Neural progenitor cell (in vitro differentiated cells): ENCODE measurements around the gene TRIM7. TPM values are rescaled to one million over a fixed set of nuclear protein-coding genes. Genes with fewer than 3 reads are reported as not detected.
A peak's percentile ranks its signal among the peaks of the same experiment; 100 is the strongest.

ENCODE experiments used
- DNase-seq: peaks from one replicate; pipeline ENCODE4 v3.0.0-alpha.2; 2016; ENCODE audit warnings: low spot score
- H2AFZ ChIP-seq: fragments of 200-600 bp; sonication (generic); replicated peaks from 2 replicates; pipeline ENCODE4 v1.6.1; 2016; ENCODE audit warnings: antibody characterized with exemption
- H3F3A ChIP-seq: fragments of 200-600 bp; sonication (generic); 2 replicates; pipeline ENCODE4 v1.6.1; 2016; ENCODE audit warnings: antibody characterized with exemption, low read depth
- H3K27ac ChIP-seq: fragments of 200-600 bp; sonication (generic); 2 replicates; pipeline ENCODE4 v1.5.1; 2016; ENCODE audit warnings: mild to moderate bottlenecking
- H3K27me3 ChIP-seq: fragments of 200-600 bp; sonication (generic); 2 replicates; pipeline ENCODE4 v1.6.1; 2016; ENCODE audit warnings: mild to moderate bottlenecking, moderate library complexity
- H3K36me3 ChIP-seq: fragments of 200-600 bp; sonication (generic); 2 replicates; pipeline ENCODE4 v1.5.1; 2016
- H3K4me1 ChIP-seq: fragments of 200-600 bp; sonication (generic); 2 replicates; pipeline ENCODE4 v1.6.1; 2016; ENCODE audit warnings: mixed run types
- H3K4me2 ChIP-seq: fragments of 200-600 bp; sonication (generic); 2 replicates; pipeline ENCODE4 v1.6.1; 2016
- H3K4me3 ChIP-seq: fragments of 200-600 bp; sonication (generic); 2 replicates; pipeline ENCODE4 v1.5.1; 2016
- H3K79me2 ChIP-seq: fragments of 200-600 bp; sonication (generic); 2 replicates; pipeline ENCODE4 v1.6.1; 2016; ENCODE audit warnings: low read depth
- H3K9ac ChIP-seq: fragments of 200-600 bp; sonication (generic); 2 replicates; pipeline ENCODE4 v1.6.1; 2016
- H3K9me3 ChIP-seq: fragments of 200-600 bp; sonication (generic); 2 replicates; pipeline ENCODE4 v1.5.1; 2016; ENCODE audit warnings: low read depth
- H4K20me1 ChIP-seq: fragments of 200-600 bp; sonication (generic); 2 replicates; pipeline ENCODE4 v1.6.1; 2016; ENCODE audit warnings: low read depth
- H3K27ac Mint-ChIP-seq: 3 replicates; pipeline ENCODE4 v1.8.0; 2021; ENCODE audit warnings: mixed read lengths
- H3K27me3 Mint-ChIP-seq: 2 replicates; pipeline ENCODE4 v1.8.0; 2022; ENCODE audit warnings: low read depth, mild to moderate bottlenecking, inconsistent platforms, moderate library complexity, mixed read lengths; ENCODE audit not compliant: insufficient read depth
- H3K36me3 Mint-ChIP-seq: 3 replicates; pipeline ENCODE4 v1.8.0; 2021; ENCODE audit warnings: mixed read lengths
- H3K4me1 Mint-ChIP-seq: 3 replicates; pipeline ENCODE4 v1.8.0; 2021; ENCODE audit warnings: mixed read lengths
- H3K4me3 Mint-ChIP-seq: 3 replicates; pipeline ENCODE4 v1.8.0; 2021; ENCODE audit warnings: mild to moderate bottlenecking, moderate library complexity, mixed read lengths
- H3K9me3 Mint-ChIP-seq: 3 replicates; pipeline ENCODE4 v1.8.0; 2020; ENCODE audit warnings: mixed read lengths
- EZH2 ChIP-seq: fragments of 200-600 bp; sonication (generic); IDR thresholded peaks from 2 replicates; pipeline ENCODE4 v1.6.1; 2017; ENCODE audit warnings: antibody characterized with exemption, mild to moderate bottlenecking, moderate library complexity
- EZH2phosphoT487 ChIP-seq: fragments of 200-600 bp; sonication (generic); IDR thresholded peaks from 2 replicates; pipeline ENCODE4 v1.6.1; 2017; ENCODE audit warnings: antibody characterized with exemption
- total RNA-seq: library from RNA; depleted of rRNA; stranded (reverse); fragments of >200 nt; gene quantifications from 2 replicates; pipeline ENCODE4 v1.2.3, GENCODE V29; 2015; ENCODE audit warnings: low replicate concordance
- TF ChIP-seq, protein P1 (sequence below): fragments of 200-600 bp; sonication (generic); IDR thresholded peaks from 2 replicates; pipeline ENCODE4 v1.5.1; 2017; ENCODE audit warnings: antibody characterized with exemption, mild to moderate bottlenecking

Gene TRIM7
- total RNA-seq, 1 donor from 2014 or later, result not detected

DNA sequence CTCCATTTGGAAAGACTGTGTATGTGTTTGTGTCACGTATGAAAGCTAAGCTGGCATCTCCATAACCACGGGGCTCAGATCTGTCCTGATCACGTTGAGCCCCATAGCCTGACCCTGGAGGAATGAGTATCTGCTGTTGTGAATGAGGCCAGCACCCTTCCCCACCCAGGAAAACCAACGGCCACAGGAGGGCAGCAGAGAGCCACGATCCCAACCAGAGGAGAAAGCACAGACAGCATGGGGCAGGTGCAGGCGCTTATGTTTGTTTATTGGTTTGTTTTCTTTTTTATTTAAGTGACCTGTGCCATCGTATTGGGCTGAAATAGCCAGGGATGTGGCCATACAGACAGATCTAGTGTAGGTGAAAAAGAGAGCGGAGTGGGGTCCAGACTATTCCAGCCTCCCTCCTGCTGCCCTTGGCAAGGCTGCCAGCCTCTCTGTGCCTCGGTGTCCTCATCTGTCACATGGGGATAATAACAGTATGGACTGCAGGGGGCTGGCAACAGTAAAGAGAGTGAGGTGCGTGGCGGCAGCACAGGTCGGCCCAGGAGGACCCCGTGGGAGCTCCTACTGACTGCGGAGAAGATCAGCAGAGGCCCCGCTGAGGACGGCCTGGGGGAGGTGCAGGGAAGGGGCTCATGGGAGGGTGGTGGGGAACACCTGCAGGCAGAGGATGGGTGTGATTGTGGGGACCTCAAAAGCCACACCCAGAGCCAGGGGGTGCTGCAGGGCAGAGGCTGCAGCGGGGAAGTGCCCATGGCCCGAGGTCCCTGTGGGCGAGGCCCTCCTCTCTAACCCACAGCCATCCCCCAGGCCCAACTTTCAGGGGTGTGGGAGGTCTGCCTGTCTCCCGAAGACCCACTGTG lies 45.5 kb downstream of the TRIM7 start:
- TF ChIP-seq, protein P1, sequence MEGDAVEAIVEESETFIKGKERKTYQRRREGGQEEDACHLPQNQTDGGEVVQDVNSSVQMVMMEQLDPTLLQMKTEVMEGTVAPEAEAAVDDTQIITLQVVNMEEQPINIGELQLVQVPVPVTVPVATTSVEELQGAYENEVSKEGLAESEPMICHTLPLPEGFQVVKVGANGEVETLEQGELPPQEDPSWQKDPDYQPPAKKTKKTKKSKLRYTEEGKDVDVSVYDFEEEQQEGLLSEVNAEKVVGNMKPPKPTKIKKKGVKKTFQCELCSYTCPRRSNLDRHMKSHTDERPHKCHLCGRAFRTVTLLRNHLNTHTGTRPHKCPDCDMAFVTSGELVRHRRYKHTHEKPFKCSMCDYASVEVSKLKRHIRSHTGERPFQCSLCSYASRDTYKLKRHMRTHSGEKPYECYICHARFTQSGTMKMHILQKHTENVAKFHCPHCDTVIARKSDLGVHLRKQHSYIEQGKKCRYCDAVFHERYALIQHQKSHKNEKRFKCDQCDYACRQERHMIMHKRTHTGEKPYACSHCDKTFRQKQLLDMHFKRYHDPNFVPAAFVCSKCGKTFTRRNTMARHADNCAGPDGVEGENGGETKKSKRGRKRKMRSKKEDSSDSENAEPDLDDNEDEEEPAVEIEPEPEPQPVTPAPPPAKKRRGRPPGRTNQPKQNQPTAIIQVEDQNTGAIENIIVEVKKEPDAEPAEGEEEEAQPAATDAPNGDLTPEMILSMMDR, result peak; percentile 94
- TF ChIP-seq EZH2phosphoT487 (no peak), EZH2 (no peak)
- no peak overlapping the region for H3K9ac ChIP-seq
- H3K79me2 ChIP-seq, result no peaks in the 10 kb centered on the region
- Mint-ChIP-seq H3K36me3 (no peaks in the 10 kb centered on the region), H3K4me1 (peaks cover 9% of the 10 kb centered on the region), H3K4me3 (peak overlapping the region; percentile 76), H3K9me3 (peaks cover 5% of the 10 kb centered on the region), H3K27ac (peak overlapping the region; percentile 92), H3K27me3 (peaks cover 19% of the 10 kb centered on the region)
- no peaks in the 10 kb centered on the region for H3K36me3 ChIP-seq
- no peak overlapping the region for H2AFZ ChIP-seq
- H3K4me3 ChIP-seq, result no peak overlapping the region
- H3K27ac ChIP-seq, result no peak overlapping the region
- H3K4me1 ChIP-seq, result no peaks in the 10 kb centered on the region
- no peaks in the 10 kb centered on the region for H3K9me3 ChIP-seq
- peaks cover 32% of the 10 kb centered on the region for H3F3A ChIP-seq
- H3K4me2 ChIP-seq, result no peak overlapping the region
- DNase-seq, result peak; percentile 82
- H3K27me3 ChIP-seq, result peaks cover 41% of the 10 kb centered on the region
- H4K20me1 ChIP-seq, result no peaks in the 10 kb centered on the region

DNA sequence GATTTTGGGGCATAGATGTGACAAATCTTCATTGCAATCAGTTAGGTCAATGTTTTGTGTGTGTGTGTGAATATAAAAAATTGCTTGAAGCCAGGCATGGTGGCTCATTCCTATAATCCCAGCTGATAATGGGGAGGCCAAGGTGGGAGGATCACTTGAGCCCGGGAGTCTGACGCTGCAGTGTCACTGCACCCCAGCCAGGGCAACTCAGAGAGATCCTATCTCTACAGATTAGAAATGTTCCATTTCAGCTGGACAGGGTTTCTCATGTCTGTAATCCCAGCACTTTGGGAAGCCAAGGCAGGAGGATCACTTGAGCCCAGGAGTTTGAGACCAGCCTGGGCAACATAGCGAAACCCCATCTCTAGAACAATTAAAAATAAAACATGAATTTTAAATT lies 46.1 kb downstream of the TRIM7 start:
- Mint-ChIP-seq H3K27me3 (peaks cover 21% of the 10 kb centered on the region), H3K4me3 (peak overlapping the region; percentile 6), H3K36me3 (no peaks in the 10 kb centered on the region), H3K4me1 (peaks cover 9% of the 10 kb centered on the region), H3K27ac (no peak overlapping the region), H3K9me3 (peaks cover 5% of the 10 kb centered on the region)
- H3K27ac ChIP-seq, result no peak overlapping the region
- no peaks in the 10 kb centered on the region for H3K9me3 ChIP-seq
- no peaks in the 10 kb centered on the region for H3K36me3 ChIP-seq
- peaks cover 37% of the 10 kb centered on the region for H3K27me3 ChIP-seq
- H2AFZ ChIP-seq, result no peak overlapping the region
- no peaks in the 10 kb centered on the region for H3K4me1 ChIP-seq
- H3F3A ChIP-seq, result peaks cover 28% of the 10 kb centered on the region
- H3K9ac ChIP-seq, result no peak overlapping the region
- no peak overlapping the region for H3K4me2 ChIP-seq
- H3K4me3 ChIP-seq, result no peak overlapping the region
- DNase-seq, result no peak
- no peaks in the 10 kb centered on the region for H3K79me2 ChIP-seq
- TF ChIP-seq, protein P1, result no peak
- TF ChIP-seq EZH2phosphoT487, result no peak
- TF ChIP-seq EZH2, result no peak
- H4K20me1 ChIP-seq, result no peaks in the 10 kb centered on the region

DNA sequence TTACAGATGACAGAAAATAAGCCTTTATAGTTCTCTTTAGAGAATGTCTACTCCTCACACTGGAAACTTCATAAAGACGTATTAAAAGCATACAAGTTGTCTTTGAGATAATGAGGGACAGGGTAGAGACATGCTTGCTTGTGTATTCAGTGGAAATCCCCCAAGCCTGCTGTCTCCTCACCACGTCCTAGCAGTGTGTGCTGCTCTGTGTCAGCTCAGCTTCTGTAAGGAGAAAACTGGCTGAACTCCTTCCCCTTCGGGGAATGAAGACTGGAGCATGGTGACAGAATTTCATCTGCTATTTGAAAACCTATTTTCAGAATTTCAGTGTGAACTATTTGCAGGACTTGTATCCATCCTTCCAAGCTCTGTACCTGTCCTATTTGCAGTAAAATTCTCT lies 48.2 kb downstream of the TRIM7 start:
- Mint-ChIP-seq H3K27me3 (peaks cover 12% of the 10 kb centered on the region), H3K4me1 (peaks cover 9% of the 10 kb centered on the region), H3K4me3 (no peak overlapping the region), H3K36me3 (no peaks in the 10 kb centered on the region), H3K9me3 (no peaks in the 10 kb centered on the region), H3K27ac (no peak overlapping the region)
- no peak overlapping the region for H3K9ac ChIP-seq
- TF ChIP-seq EZH2phosphoT487 (no peak), EZH2 (no peak)
- TF ChIP-seq, protein P1, result no peak
- no peak overlapping the region for H3K27ac ChIP-seq
- H3K4me2 ChIP-seq, result no peak overlapping the region
- H3K4me1 ChIP-seq, result no peaks in the 10 kb centered on the region
- no peaks in the 10 kb centered on the region for H4K20me1 ChIP-seq
- no peak overlapping the region for H3K4me3 ChIP-seq
- peaks cover 17% of the 10 kb centered on the region for H3K27me3 ChIP-seq
- H3K9me3 ChIP-seq, result no peaks in the 10 kb centered on the region
- H2AFZ ChIP-seq, result no peak overlapping the region
- no peak for DNase-seq
- no peaks in the 10 kb centered on the region for H3K79me2 ChIP-seq
- peaks cover 16% of the 10 kb centered on the region for H3F3A ChIP-seq
- no peaks in the 10 kb centered on the region for H3K36me3 ChIP-seq
